CD1c-positive myeloid dendritic cell (primary cell): ENCODE results near the gene HIRA.

Source experiments
- DNase-seq: peaks from one replicate; pipeline ENCODE4 v3.0.0-alpha.2; 2016; ENCODE audit errors: extremely low spot score

The HIRA gene, protein sequence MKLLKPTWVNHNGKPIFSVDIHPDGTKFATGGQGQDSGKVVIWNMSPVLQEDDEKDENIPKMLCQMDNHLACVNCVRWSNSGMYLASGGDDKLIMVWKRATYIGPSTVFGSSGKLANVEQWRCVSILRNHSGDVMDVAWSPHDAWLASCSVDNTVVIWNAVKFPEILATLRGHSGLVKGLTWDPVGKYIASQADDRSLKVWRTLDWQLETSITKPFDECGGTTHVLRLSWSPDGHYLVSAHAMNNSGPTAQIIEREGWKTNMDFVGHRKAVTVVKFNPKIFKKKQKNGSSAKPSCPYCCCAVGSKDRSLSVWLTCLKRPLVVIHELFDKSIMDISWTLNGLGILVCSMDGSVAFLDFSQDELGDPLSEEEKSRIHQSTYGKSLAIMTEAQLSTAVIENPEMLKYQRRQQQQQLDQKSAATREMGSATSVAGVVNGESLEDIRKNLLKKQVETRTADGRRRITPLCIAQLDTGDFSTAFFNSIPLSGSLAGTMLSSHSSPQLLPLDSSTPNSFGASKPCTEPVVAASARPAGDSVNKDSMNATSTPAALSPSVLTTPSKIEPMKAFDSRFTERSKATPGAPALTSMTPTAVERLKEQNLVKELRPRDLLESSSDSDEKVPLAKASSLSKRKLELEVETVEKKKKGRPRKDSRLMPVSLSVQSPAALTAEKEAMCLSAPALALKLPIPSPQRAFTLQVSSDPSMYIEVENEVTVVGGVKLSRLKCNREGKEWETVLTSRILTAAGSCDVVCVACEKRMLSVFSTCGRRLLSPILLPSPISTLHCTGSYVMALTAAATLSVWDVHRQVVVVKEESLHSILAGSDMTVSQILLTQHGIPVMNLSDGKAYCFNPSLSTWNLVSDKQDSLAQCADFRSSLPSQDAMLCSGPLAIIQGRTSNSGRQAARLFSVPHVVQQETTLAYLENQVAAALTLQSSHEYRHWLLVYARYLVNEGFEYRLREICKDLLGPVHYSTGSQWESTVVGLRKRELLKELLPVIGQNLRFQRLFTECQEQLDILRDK

GRCh38 chr22:19431649-19432132 lies at the start of gene HIRA:
HIRA (minus strand) TSS chr22:19431733; CDS start chr22:19431476, 257 bp downstream.
- DNase-seq: peak; percentile 85

- no peak for DNase-seq
These were observed 49.3 kb upstream of the HIRA start for GRCh38 chr22:19480789-19481188.

GRCh38 chr22:19480173-19480568 lies 48.6 kb upstream of the HIRA start:
- no peak for DNase-seq

GRCh38 chr22:19479355-19480172 lies 48.0 kb upstream of the HIRA start, which contains the start of gene CDC45:
CDC45 (plus strand) TSS chr22:19479920; CDS start chr22:19479969, 49 bp downstream.
- DNase-seq: peak; percentile 98

GRCh38 chr22:19478901-19479354 lies 47.4 kb upstream of the HIRA start, which contains the start of gene UFD1:
UFD1 (minus strand) TSS chr22:19479193; CDS start chr22:19479085, 108 bp downstream.
- peak; percentile 79 for DNase-seq

DNA sequence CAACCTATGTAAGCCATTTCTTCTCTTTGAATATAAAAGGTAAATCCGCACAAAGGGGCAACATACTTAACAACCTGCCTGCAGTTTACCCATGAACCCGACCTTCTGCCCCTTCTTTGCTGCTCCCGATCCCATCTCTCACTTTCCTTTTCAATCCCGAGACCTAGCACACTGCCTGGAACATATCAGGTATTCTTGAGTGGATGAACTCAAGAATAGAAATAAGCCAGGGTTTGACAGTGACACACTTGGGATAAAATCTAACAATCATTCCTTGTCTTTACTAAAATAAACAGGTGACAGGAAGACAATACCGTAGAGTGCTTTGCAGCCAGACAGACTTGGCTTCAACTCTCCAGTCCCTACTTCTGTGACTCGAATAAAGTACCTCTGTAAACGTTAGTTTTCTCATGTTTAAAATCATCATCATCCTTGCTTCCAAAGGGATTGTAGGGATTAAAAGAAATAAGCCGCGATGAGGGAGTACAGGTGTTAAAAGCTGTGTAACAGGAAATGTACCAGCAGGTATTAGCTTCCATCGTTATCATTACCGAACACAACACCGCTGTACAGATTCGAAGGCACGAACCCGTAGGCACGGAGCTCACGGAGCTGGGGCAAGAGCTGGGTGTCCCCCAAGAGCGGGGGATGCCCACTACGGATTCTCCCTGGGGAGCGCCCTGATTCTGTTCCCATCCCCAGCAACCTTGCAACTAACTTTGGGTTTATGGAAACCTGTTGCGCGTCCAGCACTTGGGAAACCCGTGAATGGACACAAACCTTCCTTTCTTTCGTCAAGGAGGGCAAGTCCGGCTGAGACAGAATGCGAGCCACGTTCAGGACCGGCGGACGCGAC lies 46.7 kb upstream of the HIRA start:
- DNase-seq: no peak

GRCh38 chr22:19477321-19478044 lies 46.0 kb upstream of the HIRA start:
- DNase-seq: peak; percentile 2

DNA sequence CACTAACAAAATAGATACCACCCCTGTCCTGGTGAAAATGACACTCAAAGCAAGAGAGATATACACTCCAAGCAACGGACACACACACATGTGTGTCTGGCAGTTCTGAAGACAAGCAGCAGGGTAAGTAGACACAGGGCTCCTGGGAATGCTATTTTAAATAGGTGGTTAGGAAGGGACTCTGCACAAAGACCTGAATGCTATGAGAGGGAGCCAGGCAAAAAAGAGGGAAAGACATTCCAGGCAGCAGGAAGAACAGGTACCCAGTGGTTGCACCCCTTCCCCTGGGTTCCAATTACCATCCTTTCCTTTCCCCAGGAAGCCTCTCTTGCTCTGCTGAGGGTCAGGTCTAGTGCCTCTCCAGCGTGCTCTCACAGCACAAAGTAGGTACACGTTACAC lies 44.5 kb upstream of the HIRA start:
- DNase-seq: no peak

GRCh38 chr22:19473578-19473977 lies 42.0 kb upstream of the HIRA start:
- no peak for DNase-seq

DNA sequence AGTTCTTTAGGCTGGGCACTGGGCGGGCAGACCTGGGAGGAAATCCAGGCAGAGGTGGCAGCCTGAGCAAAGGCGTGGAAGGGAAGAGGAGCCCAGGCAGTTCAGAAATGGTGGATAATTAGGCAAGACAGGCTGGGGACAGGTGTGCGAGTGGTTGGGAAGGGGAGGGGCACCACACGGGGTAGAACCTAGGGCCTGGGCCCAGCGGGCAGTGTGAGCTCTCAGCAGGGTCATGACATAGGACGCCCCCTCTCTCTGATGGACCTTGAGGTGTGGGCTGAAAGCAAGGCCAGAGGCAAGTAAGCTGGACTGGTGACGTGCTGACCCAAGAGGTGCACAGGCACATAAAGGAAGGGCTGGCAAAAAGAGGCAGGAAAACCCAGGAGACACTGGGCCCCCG lies 40.7 kb upstream of the HIRA start:
- DNase-seq: no peak

DNA sequence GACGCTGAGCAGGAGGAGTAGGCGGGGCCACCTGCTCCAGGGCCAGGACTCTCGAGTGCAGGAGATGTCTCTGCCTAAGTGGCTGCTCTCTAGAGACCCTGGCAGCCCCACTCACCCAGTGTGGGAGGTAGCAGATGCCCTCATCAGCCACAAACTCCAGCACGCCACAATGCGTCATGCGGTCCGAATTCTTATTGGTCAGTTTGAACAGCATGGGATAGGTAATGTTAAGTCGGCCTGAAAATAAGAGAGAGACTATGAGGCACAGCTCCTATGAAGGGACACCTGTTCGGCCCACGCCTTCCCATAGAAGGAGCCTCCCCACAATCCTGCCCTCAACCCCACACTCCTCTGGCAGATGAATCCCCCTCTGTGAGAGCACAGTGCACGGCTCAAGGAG lies 40.0 kb upstream of the HIRA start:
- DNase-seq: no peak

- no peak for DNase-seq
These were observed 38.5 kb upstream of the HIRA start for GRCh38 chr22:19470010-19470409.

DNA sequence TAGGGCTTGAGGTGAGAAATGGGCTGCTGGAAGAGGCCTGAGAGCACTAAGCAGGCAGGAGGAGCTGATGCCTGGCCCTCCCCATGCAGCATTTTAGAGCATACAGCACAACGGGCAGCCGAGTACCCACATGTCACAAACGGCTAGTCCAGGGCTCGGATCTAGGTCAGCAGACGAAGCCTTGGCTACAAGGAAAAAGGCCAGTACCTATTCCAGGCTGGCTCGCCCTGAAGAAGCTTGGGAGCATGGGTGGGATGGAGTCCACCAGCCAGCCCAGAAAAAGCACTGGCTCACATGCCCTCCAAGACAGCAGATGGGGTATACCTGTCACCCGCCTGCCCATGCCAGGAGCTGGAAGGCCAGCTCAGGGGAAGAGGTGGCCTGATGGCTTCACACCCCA lies 37.9 kb upstream of the HIRA start:
- no peak for DNase-seq

DNA sequence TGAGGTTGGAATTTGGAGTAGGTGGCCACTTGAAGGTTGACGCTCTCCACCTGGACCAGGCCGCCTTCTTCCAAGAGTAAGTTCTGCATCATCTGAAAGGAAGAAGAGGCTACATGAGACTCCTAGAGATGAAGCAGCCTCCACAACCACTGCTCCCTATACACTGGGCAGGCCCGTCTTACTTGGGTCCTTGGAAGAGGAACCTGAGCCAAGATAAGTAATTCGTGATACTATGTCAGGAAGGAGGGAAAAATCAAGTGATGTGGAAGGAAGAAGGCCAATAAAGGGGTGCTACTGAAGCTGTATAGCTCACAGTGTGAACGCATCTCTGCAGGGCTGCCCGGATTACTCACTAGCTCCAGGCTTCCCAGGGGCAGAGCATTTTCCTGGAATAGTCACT lies 36.4 kb upstream of the HIRA start:
- no peak for DNase-seq

DNA sequence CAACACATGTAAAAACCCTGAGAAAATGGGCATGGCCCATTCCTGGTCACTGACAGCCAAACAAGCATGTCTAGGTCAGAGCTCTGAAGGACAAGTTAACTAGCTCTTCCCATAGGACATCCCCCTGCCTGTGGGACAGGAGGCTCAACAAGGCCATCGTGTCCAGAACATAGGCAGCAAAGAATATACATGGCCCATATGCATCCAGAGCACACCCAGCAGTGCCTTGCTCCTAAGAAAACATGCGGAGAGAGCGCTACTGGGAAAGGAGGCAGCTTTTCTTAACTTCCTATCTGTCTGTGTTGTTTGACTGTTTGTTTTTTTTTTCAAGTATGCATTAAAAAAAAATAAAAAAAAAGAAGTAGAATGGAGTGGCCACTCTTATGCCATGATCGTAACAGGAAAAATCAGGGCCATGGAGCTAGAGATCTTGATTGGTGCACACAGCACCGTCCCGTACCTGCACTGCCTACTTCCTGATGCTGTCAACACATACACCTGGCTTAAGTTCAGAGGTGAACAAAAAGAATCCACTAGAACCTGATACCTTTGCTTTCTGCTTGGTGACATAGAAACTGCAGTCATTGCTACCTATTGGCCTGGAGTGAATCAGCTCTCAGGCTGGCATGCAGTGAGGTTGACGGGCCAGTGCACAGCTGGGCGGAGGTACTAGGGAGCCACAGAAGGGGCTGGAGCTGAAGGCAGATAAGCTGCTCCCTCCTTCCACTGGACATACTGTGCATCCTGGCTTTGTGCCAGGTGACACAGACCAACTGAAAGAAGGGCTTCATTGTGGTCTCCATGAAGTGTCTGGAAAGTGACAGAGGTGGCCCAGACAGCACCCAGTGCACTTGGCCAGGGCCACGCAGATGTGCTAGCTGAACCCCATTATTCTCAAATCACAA lies 35.6 kb upstream of the HIRA start:
- no peak for DNase-seq

DNA sequence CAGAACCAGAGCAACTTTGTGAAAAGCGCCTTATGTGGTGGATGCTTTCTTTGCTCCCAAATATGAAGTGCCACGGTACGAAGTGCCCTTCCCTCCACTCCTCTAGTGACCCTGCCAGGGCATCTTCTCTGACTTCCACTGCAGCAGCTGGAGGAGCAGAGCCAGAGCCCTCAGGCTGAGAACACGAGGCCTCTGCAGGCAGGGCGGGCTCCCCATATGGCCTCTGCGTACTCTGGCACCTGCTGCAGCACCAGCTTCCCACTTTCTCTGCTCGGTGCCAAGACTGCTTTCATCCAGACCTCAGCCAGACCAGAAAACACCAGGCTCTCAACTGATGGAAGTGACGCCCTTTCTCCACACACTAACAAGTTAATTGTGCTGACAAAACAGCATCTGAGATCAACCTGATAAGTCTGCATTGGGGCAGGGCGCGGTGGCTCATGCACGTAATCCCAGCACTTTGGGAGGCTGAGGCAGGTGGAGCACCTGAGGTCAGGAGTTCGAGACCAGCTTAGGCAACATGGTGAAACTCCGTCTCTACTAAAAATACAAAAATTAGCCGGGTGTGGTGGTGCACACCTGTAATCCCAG lies 34.7 kb upstream of the HIRA start:
- no peak for DNase-seq

GRCh38 chr22:19464975-19465374 lies 33.4 kb upstream of the HIRA start:
- no peak for DNase-seq

- DNase-seq: no peak
These were observed 33.0 kb upstream of the HIRA start for GRCh38 chr22:19464546-19464945.
